PFSK-1 (cell line): Measurements from ENCODE around the gene SLC22A12.

Source experiments
- FOXP2 ChIP-seq: optimal IDR thresholded peaks from 2 replicates; pipeline ENCODE3; 2011; ENCODE audit warnings: borderline replicate concordance, control low read depth, inconsistent platforms; ENCODE audit not compliant: insufficient read depth; ENCODE audit errors: extremely low read length, extremely low read depth
- POLR2AphosphoS5 ChIP-seq: IDR thresholded peaks from 2 replicates; pipeline ENCODE4 v1.6.1; 2012; ENCODE audit warnings: low read depth, mild to moderate bottlenecking, control low read depth, low read length, moderate library complexity
- SIN3A ChIP-seq: IDR thresholded peaks from 2 replicates; pipeline ENCODE4 v1.6.1; 2012; ENCODE audit warnings: mild to moderate bottlenecking, low read length, moderate library complexity, borderline replicate concordance; ENCODE audit not compliant: insufficient read depth
- TAF1 ChIP-seq: IDR thresholded peaks from 2 replicates; pipeline ENCODE4 v1.6.1; 2012; ENCODE audit warnings: low read length, control low read depth, borderline replicate concordance; ENCODE audit not compliant: insufficient read depth
- TF ChIP-seq, protein P1 (sequence below), 2 experiments: IDR thresholded peaks; 2 replicates each; pipeline versions ENCODE4 v1.6.1 to v1.8.0; 2011 to 2012; ENCODE audit warnings: low read depth in 2 of 2, low read length in 2 of 2, control low read depth in 1 of 2, inconsistent platforms in 1 of 2, mild to moderate bottlenecking in 1 of 2, moderate library complexity in 1 of 2; ENCODE audit not compliant: insufficient read depth in 1 of 2

SLC22A12 gene

DNA sequence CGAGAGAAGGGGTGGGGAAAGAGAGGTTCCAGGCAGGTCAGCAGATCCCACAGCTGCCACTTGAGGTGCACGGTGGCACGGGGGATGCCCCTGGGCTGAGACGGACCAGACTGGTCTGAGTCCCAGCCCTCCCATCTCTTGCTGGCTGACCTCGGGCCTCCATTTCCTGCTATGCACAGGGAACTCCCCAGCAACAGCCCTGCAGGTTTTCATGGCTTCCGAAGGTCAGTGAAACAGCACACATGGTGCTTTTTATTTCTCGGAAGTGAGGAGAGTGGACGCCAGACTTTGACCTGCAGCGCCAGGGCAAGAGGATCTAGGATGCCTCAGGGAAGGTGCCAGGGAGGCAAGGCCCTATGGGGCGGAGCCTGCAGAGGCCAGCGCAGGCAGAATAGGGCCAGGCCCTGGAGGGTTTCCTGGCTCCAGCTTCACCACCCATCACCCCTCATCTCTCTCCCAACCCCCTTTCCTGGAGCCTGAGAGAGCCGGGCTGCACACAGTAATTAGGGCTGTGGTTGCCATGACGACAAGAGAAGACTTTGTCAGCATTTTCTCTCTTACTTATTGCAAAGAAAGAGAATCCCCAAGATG, 29.5 kb downstream of the SLC22A12 start:
- TF ChIP-seq SIN3A (no peak), FOXP2 (peak; percentile 16), POLR2AphosphoS5 (no peak)

GRCh38 chr11:64621283-64622019, 30.4 kb downstream of the SLC22A12 start:
- no peak for TF ChIP-seq FOXP2
- TF ChIP-seq TAF1 = no peak
- no peak for TF ChIP-seq SIN3A
- TF ChIP-seq, protein P1, sequence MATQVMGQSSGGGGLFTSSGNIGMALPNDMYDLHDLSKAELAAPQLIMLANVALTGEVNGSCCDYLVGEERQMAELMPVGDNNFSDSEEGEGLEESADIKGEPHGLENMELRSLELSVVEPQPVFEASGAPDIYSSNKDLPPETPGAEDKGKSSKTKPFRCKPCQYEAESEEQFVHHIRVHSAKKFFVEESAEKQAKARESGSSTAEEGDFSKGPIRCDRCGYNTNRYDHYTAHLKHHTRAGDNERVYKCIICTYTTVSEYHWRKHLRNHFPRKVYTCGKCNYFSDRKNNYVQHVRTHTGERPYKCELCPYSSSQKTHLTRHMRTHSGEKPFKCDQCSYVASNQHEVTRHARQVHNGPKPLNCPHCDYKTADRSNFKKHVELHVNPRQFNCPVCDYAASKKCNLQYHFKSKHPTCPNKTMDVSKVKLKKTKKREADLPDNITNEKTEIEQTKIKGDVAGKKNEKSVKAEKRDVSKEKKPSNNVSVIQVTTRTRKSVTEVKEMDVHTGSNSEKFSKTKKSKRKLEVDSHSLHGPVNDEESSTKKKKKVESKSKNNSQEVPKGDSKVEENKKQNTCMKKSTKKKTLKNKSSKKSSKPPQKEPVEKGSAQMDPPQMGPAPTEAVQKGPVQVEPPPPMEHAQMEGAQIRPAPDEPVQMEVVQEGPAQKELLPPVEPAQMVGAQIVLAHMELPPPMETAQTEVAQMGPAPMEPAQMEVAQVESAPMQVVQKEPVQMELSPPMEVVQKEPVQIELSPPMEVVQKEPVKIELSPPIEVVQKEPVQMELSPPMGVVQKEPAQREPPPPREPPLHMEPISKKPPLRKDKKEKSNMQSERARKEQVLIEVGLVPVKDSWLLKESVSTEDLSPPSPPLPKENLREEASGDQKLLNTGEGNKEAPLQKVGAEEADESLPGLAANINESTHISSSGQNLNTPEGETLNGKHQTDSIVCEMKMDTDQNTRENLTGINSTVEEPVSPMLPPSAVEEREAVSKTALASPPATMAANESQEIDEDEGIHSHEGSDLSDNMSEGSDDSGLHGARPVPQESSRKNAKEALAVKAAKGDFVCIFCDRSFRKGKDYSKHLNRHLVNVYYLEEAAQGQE (IDR thresholded peaks at IDR 0.05; ENCODE audit: insufficient read depth in 1 of 2, low read depth in 2 of 2, low read length in 2 of 2) = no peak
- no peak for TF ChIP-seq POLR2AphosphoS5

GRCh38 chr11:64622681-64623080, 31.7 kb downstream of the SLC22A12 start:
- TF ChIP-seq SIN3A (no peak), TAF1 (no peak), FOXP2 (no peak), POLR2AphosphoS5 (no peak)
- TF ChIP-seq, protein P1 (IDR thresholded peaks at IDR 0.05; ENCODE audit: insufficient read depth in 1 of 2, low read depth in 2 of 2, low read length in 2 of 2) = no peak

GRCh38 chr11:64624883-64625481, 34.0 kb downstream of the SLC22A12 start:
- TF ChIP-seq FOXP2 (no peak), SIN3A (no peak), POLR2AphosphoS5 (no peak), TAF1 (no peak)
- TF ChIP-seq, protein P1 (IDR thresholded peaks at IDR 0.05; ENCODE audit: insufficient read depth in 1 of 2, low read depth in 2 of 2, low read length in 2 of 2) = no peak

DNA sequence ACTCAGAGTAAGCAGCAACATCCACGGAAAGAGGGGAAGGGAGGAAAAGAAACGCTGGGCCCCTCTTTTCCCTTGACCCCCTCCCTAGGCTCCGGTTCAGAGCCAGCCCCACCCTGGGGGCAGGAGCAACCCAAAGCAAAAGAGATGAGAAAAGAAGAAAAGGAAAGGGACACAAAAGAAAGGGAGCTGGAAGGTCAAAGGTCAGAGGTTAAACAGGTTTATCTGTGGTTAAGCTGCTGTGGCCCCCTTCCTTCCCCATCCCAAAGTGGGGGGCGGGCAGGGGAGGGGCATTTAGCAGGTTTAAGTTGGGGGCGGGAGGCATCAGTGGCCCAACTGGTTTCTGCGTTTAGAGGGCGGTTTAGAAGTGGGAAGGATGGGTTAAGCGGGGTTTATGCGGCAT, 35.6 kb downstream of the SLC22A12 start:
- no peak for TF ChIP-seq TAF1
- TF ChIP-seq POLR2AphosphoS5 = no peak
- TF ChIP-seq, protein P1 (IDR thresholded peaks at IDR 0.05; ENCODE audit: insufficient read depth in 1 of 2, low read depth in 2 of 2, low read length in 2 of 2) = no peak
- TF ChIP-seq SIN3A = no peak
- TF ChIP-seq FOXP2 = no peak
